Measurements from ENCODE around the gene PRAC1.

PRAC1 gene

GRCh38 chr17:48692049-48692448, 30.3 kb downstream of the PRAC1 start:
- no peak for DNase-seq

GRCh38 chr17:48690655-48691054, 31.7 kb downstream of the PRAC1 start:
- DNase-seq: no peak

DNA sequence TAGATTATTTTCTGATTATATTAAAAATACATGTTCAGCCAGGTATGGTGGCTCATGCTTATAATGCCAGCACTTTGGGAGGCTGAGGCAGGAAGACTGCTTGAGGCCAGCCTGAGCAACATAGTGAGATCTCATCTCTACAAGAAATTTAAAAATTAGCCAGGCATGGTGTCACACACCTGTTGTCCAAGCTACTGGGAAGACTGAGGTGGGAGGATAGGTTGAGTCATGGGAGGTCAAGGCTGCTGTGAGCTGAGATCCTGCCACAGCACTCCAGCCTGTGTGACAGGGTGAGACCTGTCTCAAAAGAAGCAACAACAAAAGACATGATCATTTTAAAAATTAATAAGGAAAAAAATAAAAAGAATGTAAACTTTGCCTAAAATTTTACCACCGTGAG, 40.7 kb downstream of the PRAC1 start:
- DNase-seq: no peak

- DNase-seq: no peak
These were observed 42.8 kb downstream of the PRAC1 start for GRCh38 chr17:48679385-48680096.

- DNase-seq: peak; percentile 59
These were observed 44.0 kb downstream of the PRAC1 start for GRCh38 chr17:48678141-48678971.

DNA sequence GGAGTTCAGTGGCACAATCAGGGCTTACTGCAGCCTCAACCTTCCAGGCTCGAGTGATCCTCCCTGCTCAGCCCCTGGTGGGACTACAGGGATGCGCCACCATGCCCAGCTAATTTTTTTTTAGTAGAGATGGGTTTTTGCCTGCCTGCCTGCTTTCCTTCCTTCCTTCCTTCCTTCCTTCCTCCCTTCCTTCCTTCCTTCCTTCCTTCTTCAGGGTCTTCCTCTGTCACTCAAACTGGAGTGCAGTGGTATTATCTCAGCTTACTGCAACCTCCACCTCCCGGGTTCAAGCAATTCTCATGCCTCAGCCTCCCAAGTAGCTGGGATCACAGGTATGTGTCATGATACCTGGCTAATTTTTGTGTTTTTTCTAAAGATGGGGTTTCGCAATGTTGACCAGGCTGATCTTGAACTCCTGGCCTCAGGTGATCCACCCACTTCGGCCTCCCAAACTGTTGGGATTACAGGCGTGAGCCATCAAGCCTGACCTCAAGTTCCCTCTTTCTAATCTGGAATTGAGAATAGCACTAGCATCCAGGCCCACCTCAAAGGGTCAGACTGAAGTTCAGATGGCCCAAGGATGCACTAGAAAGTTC, 45.3 kb downstream of the PRAC1 start:
- DNase-seq: no peak

DNA sequence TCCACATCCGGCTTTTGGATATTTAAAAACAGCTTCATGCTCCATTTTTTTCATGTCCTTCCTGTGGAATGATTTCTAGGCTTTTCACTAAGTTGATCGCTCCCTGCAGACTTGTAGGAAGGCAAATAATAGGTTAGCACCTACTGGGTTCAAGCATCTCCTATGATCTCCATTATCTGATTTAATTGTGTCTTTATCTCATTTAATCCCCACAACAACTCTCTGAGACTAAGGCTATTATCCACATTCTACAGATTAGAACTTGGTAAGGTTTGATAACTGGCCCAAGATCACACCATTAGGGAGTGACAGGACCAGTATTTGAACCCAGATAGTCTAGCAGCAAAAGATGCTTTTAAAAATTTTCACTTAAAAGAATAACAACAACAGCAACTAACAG, 50.0 kb downstream of the PRAC1 start:
- no peak for DNase-seq
